ENCODE measurements around the gene DNAJB6. TPM values are rescaled to one million over a fixed set of nuclear protein-coding genes. Genes with fewer than 3 reads are reported as not detected.

The DNAJB6 gene
- total and polyA plus RNA-seq, 2 of the 4 experiments (the other 2 are of a cell fraction) = 93.4 to 165 TPM

DNA sequence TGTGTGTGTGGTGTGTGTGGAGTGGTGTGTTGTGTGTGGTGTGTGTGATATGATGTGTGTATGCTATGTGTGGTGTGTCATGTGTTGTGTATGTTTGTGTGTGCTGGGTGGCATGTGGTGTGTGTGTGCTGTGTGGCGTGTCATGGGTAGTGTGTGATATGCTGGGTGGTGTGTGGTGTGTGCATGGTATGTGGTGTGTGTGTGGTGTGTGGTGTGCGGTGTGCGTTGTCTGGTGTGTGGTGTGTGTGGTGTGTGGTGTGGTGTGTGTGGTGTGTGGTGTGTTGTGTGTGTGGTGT, 37.5 kb upstream of the DNAJB6 start:
- dilution Hi-C loops (cut with HindIII; ENCODE audit: low sequenced_read_pairs, unreplicated experiment) = no loop called here
- 100% methylated on average over 2 of the region's 3 CpGs; no CpG with 5 or more reads in 1 of the 2 experiments for WGBS, 2 experiments (ENCODE audit: extremely low coverage in 2 of 2, insufficient read length in 1 of 2)
- H3K56ac ChIP-seq (ENCODE audit: extremely low read depth, insufficient read depth, low read length) = no peak overlapping the region
- no peak for TF ChIP-seq CEBPB (IDR thresholded peaks at IDR 0.05; ENCODE audit: low read depth, low read length)
- TF ChIP-seq POLR2A (IDR thresholded peaks at IDR 0.05; ENCODE audit: low read depth, low read length) = no peak
- no peak for TF ChIP-seq RFX5 (IDR thresholded peaks at IDR 0.05; ENCODE audit: low read depth, low read length)
- TF ChIP-seq, protein P1, sequence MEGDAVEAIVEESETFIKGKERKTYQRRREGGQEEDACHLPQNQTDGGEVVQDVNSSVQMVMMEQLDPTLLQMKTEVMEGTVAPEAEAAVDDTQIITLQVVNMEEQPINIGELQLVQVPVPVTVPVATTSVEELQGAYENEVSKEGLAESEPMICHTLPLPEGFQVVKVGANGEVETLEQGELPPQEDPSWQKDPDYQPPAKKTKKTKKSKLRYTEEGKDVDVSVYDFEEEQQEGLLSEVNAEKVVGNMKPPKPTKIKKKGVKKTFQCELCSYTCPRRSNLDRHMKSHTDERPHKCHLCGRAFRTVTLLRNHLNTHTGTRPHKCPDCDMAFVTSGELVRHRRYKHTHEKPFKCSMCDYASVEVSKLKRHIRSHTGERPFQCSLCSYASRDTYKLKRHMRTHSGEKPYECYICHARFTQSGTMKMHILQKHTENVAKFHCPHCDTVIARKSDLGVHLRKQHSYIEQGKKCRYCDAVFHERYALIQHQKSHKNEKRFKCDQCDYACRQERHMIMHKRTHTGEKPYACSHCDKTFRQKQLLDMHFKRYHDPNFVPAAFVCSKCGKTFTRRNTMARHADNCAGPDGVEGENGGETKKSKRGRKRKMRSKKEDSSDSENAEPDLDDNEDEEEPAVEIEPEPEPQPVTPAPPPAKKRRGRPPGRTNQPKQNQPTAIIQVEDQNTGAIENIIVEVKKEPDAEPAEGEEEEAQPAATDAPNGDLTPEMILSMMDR (conservative IDR thresholded peaks at IDR 0.05; ENCODE audit: low read depth, low read length) = no peak
- no peak for TF ChIP-seq SMC3 (IDR thresholded peaks at IDR 0.05; ENCODE audit: low read depth, low read length)
- TF ChIP-seq RCOR1 (IDR thresholded peaks at IDR 0.05; ENCODE audit: insufficient replicate concordance, low read length) = no peak
- no peak for TF ChIP-seq MXI1 (IDR thresholded peaks at IDR 0.05; ENCODE audit: borderline replicate concordance, low read depth, low read length)
- TF ChIP-seq RAD21 (IDR thresholded peaks at IDR 0.05; ENCODE audit: low read length) = no peak
- TF ChIP-seq BHLHE40 (IDR thresholded peaks at IDR 0.05; ENCODE audit: low read depth, low read length) = no peak
- TF ChIP-seq MAFK (IDR thresholded peaks at IDR 0.05; ENCODE audit: low read depth, low read length) = no peak
- TF ChIP-seq NFE2L2 (IDR thresholded peaks at IDR 0.05; ENCODE audit: low read depth, low read length) = no peak
- TF ChIP-seq MAZ (IDR thresholded peaks at IDR 0.05; ENCODE audit: borderline replicate concordance, low read depth, low read length) = no peak
- TF ChIP-seq, protein P2, sequence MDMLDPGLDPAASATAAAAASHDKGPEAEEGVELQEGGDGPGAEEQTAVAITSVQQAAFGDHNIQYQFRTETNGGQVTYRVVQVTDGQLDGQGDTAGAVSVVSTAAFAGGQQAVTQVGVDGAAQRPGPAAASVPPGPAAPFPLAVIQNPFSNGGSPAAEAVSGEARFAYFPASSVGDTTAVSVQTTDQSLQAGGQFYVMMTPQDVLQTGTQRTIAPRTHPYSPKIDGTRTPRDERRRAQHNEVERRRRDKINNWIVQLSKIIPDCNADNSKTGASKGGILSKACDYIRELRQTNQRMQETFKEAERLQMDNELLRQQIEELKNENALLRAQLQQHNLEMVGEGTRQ (IDR thresholded peaks at IDR 0.05; ENCODE audit: low read depth, low read length) = no peak
- TF ChIP-seq FOS (IDR thresholded peaks at IDR 0.05; ENCODE audit: low read depth, low read length) = no peak
- TF ChIP-seq, protein P3, sequence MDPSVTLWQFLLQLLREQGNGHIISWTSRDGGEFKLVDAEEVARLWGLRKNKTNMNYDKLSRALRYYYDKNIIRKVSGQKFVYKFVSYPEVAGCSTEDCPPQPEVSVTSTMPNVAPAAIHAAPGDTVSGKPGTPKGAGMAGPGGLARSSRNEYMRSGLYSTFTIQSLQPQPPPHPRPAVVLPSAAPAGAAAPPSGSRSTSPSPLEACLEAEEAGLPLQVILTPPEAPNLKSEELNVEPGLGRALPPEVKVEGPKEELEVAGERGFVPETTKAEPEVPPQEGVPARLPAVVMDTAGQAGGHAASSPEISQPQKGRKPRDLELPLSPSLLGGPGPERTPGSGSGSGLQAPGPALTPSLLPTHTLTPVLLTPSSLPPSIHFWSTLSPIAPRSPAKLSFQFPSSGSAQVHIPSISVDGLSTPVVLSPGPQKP (IDR thresholded peaks at IDR 0.05; ENCODE audit: borderline replicate concordance, low read depth, low read length) = no peak
- no peak for TF ChIP-seq CHD1 (IDR thresholded peaks at IDR 0.05; ENCODE audit: low read depth, low read length)
- peak overlapping the region; percentile 97 for H2AK5ac ChIP-seq (ENCODE audit: low read depth, low read length)
- H3K79me1 ChIP-seq (ENCODE audit: low read depth in 1 of 2, low read length in 2 of 2) = peaks cover 0 to 9% of the 10 kb centered on the region in 2 experiments; a peak in 1 of 4 replicates
- peak overlapping the region; percentile 33 for H2AFZ ChIP-seq (replicated peaks; ENCODE audit: low read length, poor library complexity)
- H3K14ac ChIP-seq (replicated peaks; ENCODE audit: low read depth, low read length) = peak overlapping the region; percentile 82
- ATAC-seq (ENCODE audit: low read depth) (no peak), DNase-seq (no peak)
- peak overlapping the region; percentile 84 for H2BK5ac ChIP-seq (ENCODE audit: low read depth, low read length, poor library complexity, severe bottlenecking)
- no peaks in the 10 kb centered on the region for H3K9me3 ChIP-seq (ENCODE audit: control insufficient read depth, insufficient read depth, low read length)
- no TSS peak for BruUV-seq (replicated peaks)
- no peak overlapping the region for H3K9ac ChIP-seq (ENCODE audit: low read depth, low read length)
- no peak overlapping the region for H3K23ac ChIP-seq (ENCODE audit: low read depth, low read length)
- in situ Hi-C loops (cut with MboI; ENCODE audit: low sequenced_read_pairs) = no loop called here
- H4K8ac ChIP-seq (ENCODE audit: low read depth in 2 of 2, low read length in 2 of 2) = peak overlapping the region in 1 of 2 experiments; percentile 62; a peak in 1 of 4 replicates
- no peak overlapping the region for H3K4me3 ChIP-seq (ENCODE audit: insufficient read depth, low read depth, low read length)
- H2BK15ac ChIP-seq (ENCODE audit: low read depth, low read length) = peak overlapping the region; percentile 59; the same call in 2 of the 3 replicates
- H4K91ac ChIP-seq (ENCODE audit: insufficient read depth, low read depth, low read length) = no peak overlapping the region
- peak overlapping the region; percentile 69; the same call in 1 of the 2 replicates for H3K4ac ChIP-seq (ENCODE audit: low read depth, low read length)
- no peak overlapping the region for H3K18ac ChIP-seq (ENCODE audit: low read depth, low read length)
- H2AK9ac ChIP-seq (replicated peaks; ENCODE audit: low read depth, low read length, poor library complexity) = no peak overlapping the region
- ChIA-PET POLR2A (ENCODE audit: unreplicated experiment) (no interaction called here), CTCF (no interaction called here)
- intact Hi-C loops (cut with micrococcal nuclease) = no loop called here
- no peak overlapping the region for H4K5ac ChIP-seq (ENCODE audit: low read depth, low read length)
- H2BK20ac ChIP-seq (ENCODE audit: low read depth, low read length) = peak overlapping the region; percentile 42; the same call in 1 of the 2 replicates
- peaks cover 2% of the 10 kb centered on the region; the same call in 1 of the 2 replicates for H3K4me1 ChIP-seq (ENCODE audit: control insufficient read depth, insufficient read depth, low read length)
- no peaks in the 10 kb centered on the region; the same call in 1 of the 2 replicates for H3K27me3 ChIP-seq (ENCODE audit: control insufficient read depth, insufficient read depth, low read length)
- no peaks in the 10 kb centered on the region for H4K20me1 ChIP-seq (ENCODE audit: insufficient read depth, low read length)
- H3K9me1 ChIP-seq (ENCODE audit: insufficient read depth, low read length) = peaks cover 18% of the 10 kb centered on the region
- H3K4me2 ChIP-seq (ENCODE audit: low read depth, low read length) = no peak overlapping the region
- H3K27ac ChIP-seq (ENCODE audit: insufficient read depth, low read length) = no peak overlapping the region
- no peaks in the 10 kb centered on the region for H3K36me3 ChIP-seq (ENCODE audit: control insufficient read depth, insufficient read depth, low read length)
- peak overlapping the region; percentile 40; the same call in 1 of the 2 replicates for H2BK120ac ChIP-seq (ENCODE audit: low read depth, low read length)

All from IMR-90 (cell line).